Heart left ventricle (tissue), 16 donors: ENCODE data around the gene IQSEC1. TPM values are rescaled to one million over a fixed set of nuclear protein-coding genes. Genes with fewer than 3 reads are reported as not detected.
A peak's percentile ranks its signal among the peaks of the same experiment; 100 is the strongest.

ENCODE experiments used
- ATAC-seq, 4 donors: fragments of 200-7000 bp; cut with Tn5 transposase; one replicate each; pipeline ENCODE4 v1.9.1; 2020 to 2022; ENCODE audit warnings: moderate library complexity in 4 of 4, mild to moderate bottlenecking in 3 of 4, moderate number of reproducible peaks in 1 of 4
- DNase-seq, 5 donors: peaks; one replicate each; pipeline ENCODE4 v3.0.0-alpha.2; 2020
- H3K27ac ChIP-seq, 12 donors: fragments of 200-600 bp; sonication (generic) in 4 of 12; one replicate each; pipeline versions ENCODE4 v1.5.0 to v1.8.0; 2016 to 2022; ENCODE audit warnings: mild to moderate bottlenecking in 2 of 12
- H3K27me3 ChIP-seq, 9 donors: fragments of 200-600 bp; sonication (generic) in 2 of 9; one replicate each; pipeline versions ENCODE4 v1.5.1 to v1.8.0; 2016 to 2022; ENCODE audit warnings: mild to moderate bottlenecking in 3 of 9
- H3K36me3 ChIP-seq, 9 donors: fragments of 200-600 bp; sonication (generic) in 2 of 9; one replicate each; pipeline versions ENCODE4 v1.5.0 to v1.8.0; 2018 to 2022; ENCODE audit warnings: mild to moderate bottlenecking in 2 of 9
- H3K4me1 ChIP-seq, 12 donors: fragments of 200-600 bp; sonication (generic) in 4 of 12; one replicate each; pipeline versions ENCODE4 v1.5.0 to v1.8.0; 2016 to 2022; ENCODE audit warnings: mild to moderate bottlenecking in 3 of 12
- H3K4me3 ChIP-seq, 12 donors: fragments of 200-600 bp; sonication (generic) in 4 of 12; one replicate each; pipeline versions ENCODE4 v1.5.0 to v1.8.0; 2017 to 2022; ENCODE audit warnings: mild to moderate bottlenecking in 9 of 12, moderate library complexity in 4 of 12
- H3K9me3 ChIP-seq, 12 donors: fragments of 200-600 bp; sonication (generic) in 4 of 12; one replicate each; pipeline versions ENCODE4 v1.5.0 to v1.8.0; 2016 to 2022; ENCODE audit warnings: mild to moderate bottlenecking in 1 of 12
- POLR2A ChIP-seq, 2 donors: fragments of 450-650 bp; IDR thresholded peaks; one replicate each; pipeline ENCODE4 v1.6.1; 2017; ENCODE audit warnings: antibody characterized with exemption in 2 of 2, mild to moderate bottlenecking in 2 of 2, moderate library complexity in 2 of 2
- WGBS, 4 donors: extraction: QIAGEN DNeasy Blood & Tissue Kit in 2 of 4; methylation state at CpG; one replicate each; pipeline versions ENCODE4 v1.1.5 to v1.1.7; 2013 to 2018; 5-methylcytosine and 5-hydroxymethylcytosine counted together
- intact Hi-C, 10 donors: fragments of 100-400 bp; cut with DNase I; formaldehyde crosslinking; loops; one replicate each; pipeline versions ENCODE4 v1.11.1 to v1.14.2; 2022
- polyA plus RNA-seq, 2 donors: library from polyadenylated mRNA; stranded (reverse); fragments of 200-250 nt; gene quantifications; one replicate each; pipeline ENCODE4 v1.2.3, GENCODE V29; 2013
- total RNA-seq, 9 donors: library from RNA; depleted of rRNA in 2 of 9; stranded (reverse); fragments of >200 nt in 2 of 9; fragmentation: NEBNext Ultra II Directional in 3 of 9; extraction: Animal tissue kit (Norgen Biotek cat#: 25700) in 3 of 9; gene quantifications; one replicate each; pipeline versions ENCODE4 v1.1.0 to v1.2.4, GENCODE V29; 2016 to 2023
- TF ChIP-seq, protein P1 (sequence below), 12 donors: fragments of 200-600 bp; sonication (generic) in 4 of 12; IDR thresholded peaks; one replicate each; pipeline versions ENCODE4 v1.5.0 to v1.8.0; 2018 to 2022; ENCODE audit warnings: antibody characterized with exemption in 12 of 12, mild to moderate bottlenecking in 5 of 12
- donor health status: ischemic (EF 13 %, LVEDD 7.1; RV severe dilation, severe dysfunction).
- donor health status: healthy with polysubstance abuse.
- donor health status: DM: no; HTN: yes; CAD: no.
- donor health status: DM: no; HTN: no; CAD: no.
- donor health status: ischemic (EF 25% LVEDD 6.9; RV normal size, moderate dysfunction).
- donor health status: ischemic (EF 25% LVEDD 5.7; RV mildly dilated, moderate dysfunction).
- donor health status: healthy.
- donor health status: DM: yes; HTN: yes; CAD: no.
- donor health status: ischemic (EF 35%, LVEDD 5.7; RV mildly dilated, moderate dysfunction).
- donor health status: nonischemic (EF 11% LVEDD 7.7; RV severe dilation, severe dysfunction).
- donor health status: DM: yes; HTN: yes; CAD: no.
- donor health status: PGD.
- donor health status: ischemic (EF 29% LVEDD 5.4; RV normal size, mild dysfunction).
- donor health status: nonischemic (EF 23%, LVEDD 6.1; RV moderate dilation, normal function).

IQSEC1 gene
- total and polyA plus RNA-seq, 11 donors: 28.8 to 79.1 (median 62.2) TPM

GRCh38 chr3:12993517-12994356 is 79.5 kb downstream of the IQSEC1 start:
- ATAC-seq (peak in 3 of 4 donors; percentile 0 to 14 (median 1)), DNase-seq (peak in 1 of 5 donors; percentile 61)
- H3K36me3 ChIP-seq: no peaks in the 10 kb centered on the region
- intact Hi-C loops: loop anchor here in 3 of 10 donors (2.0 to 10.0 kb wide), 3 partner anchors 61 to 461 kb away; no protein-coding TSS in a partner anchor
- H3K9me3 ChIP-seq: no peaks in the 10 kb centered on the region
- peak overlapping the region; percentile 48 to 94 (median 84) for H3K4me3 ChIP-seq
- WGBS, 4 donors: 0 to 1% (median 1%) methylated on average over 23 to 114 of the region's 114 CpGs
- H3K4me1 ChIP-seq: peaks cover 0 to 68% (median 30%) of the 10 kb centered on the region in 12 donors
- TF ChIP-seq, protein P1, sequence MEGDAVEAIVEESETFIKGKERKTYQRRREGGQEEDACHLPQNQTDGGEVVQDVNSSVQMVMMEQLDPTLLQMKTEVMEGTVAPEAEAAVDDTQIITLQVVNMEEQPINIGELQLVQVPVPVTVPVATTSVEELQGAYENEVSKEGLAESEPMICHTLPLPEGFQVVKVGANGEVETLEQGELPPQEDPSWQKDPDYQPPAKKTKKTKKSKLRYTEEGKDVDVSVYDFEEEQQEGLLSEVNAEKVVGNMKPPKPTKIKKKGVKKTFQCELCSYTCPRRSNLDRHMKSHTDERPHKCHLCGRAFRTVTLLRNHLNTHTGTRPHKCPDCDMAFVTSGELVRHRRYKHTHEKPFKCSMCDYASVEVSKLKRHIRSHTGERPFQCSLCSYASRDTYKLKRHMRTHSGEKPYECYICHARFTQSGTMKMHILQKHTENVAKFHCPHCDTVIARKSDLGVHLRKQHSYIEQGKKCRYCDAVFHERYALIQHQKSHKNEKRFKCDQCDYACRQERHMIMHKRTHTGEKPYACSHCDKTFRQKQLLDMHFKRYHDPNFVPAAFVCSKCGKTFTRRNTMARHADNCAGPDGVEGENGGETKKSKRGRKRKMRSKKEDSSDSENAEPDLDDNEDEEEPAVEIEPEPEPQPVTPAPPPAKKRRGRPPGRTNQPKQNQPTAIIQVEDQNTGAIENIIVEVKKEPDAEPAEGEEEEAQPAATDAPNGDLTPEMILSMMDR (IDR thresholded peaks at IDR 0.05): no peak
- no peak for TF ChIP-seq POLR2A (IDR thresholded peaks at IDR 0.05)
- no peaks in the 10 kb centered on the region for H3K27me3 ChIP-seq
- H3K27ac ChIP-seq: peak overlapping the region; percentile 68 to 96 (median 94)

- Histone ChIP-seq H3K4me1 (peaks cover 0 to 61% (median 30%) of the 10 kb centered on the region in 12 donors), H3K27me3 (no peaks in the 10 kb centered on the region), H3K27ac (peak overlapping the region; percentile 59 to 96 (median 89)), H3K4me3 (peak overlapping the region; percentile 43 to 94 (median 80)), H3K36me3 (no peaks in the 10 kb centered on the region), H3K9me3 (no peaks in the 10 kb centered on the region)
- ATAC-seq (peak; percentile 7 to 59 (median 20)), DNase-seq (peak in 3 of 5 donors; percentile 47 to 79 (median 53))
- 19 to 50% (median 20%) methylated on average over 8 to 24 of the region's 24 CpGs for WGBS, 4 donors
- intact Hi-C loops: loop anchor here in 3 of 10 donors (5.0 to 10.0 kb wide), 2 partner anchors 61 to 462 kb away; no protein-coding TSS in a partner anchor
- TF ChIP-seq POLR2A (IDR thresholded peaks at IDR 0.05): no peak
- TF ChIP-seq, protein P1 (IDR thresholded peaks at IDR 0.05): no peak
Measured at GRCh38 chr3:12992629-12993516, 80.4 kb downstream of the IQSEC1 start.

GRCh38 chr3:12991861-12992281 is 81.4 kb downstream of the IQSEC1 start:
- no peak for DNase-seq
- TF ChIP-seq, protein P1 (IDR thresholded peaks at IDR 0.05): no peak
- no peak for TF ChIP-seq POLR2A (IDR thresholded peaks at IDR 0.05)
- intact Hi-C loops: loop anchor here in 3 of 10 donors (5.0 to 10.0 kb wide), 2 partner anchors 60 to 463 kb away; no protein-coding TSS in a partner anchor
- peak overlapping the region in 11 of 12 donors; percentile 11 to 96 (median 90) for H3K27ac ChIP-seq
- H3K36me3 ChIP-seq: no peaks in the 10 kb centered on the region
- peaks cover 0 to 70% (median 35%) of the 10 kb centered on the region in 12 donors for H3K4me1 ChIP-seq
- WGBS, 4 donors: 61 to 81% (median 74%) methylated on average over 8 to 9 of the region's 9 CpGs
- H3K27me3 ChIP-seq: no peaks in the 10 kb centered on the region
- ATAC-seq: no peak
- H3K9me3 ChIP-seq: no peaks in the 10 kb centered on the region
- H3K4me3 ChIP-seq: no peak overlapping the region
